Omental fat pad (tissue), 4 donors: ENCODE results near the gene AMBRA1. TPM values are rescaled to one million over a fixed set of nuclear protein-coding genes. Genes with fewer than 3 reads are reported as not detected.
A peak's percentile ranks its signal among the peaks of the same experiment; 100 is the strongest.

Source experiments
- ATAC-seq: fragments of 150-250 bp; one replicate; pipeline ENCODE4 v1.9.1; 2016; ENCODE audit warnings: mild to moderate bottlenecking, moderate library complexity; ENCODE audit not compliant: low FRiP score
- DNase-seq: peaks from one replicate; pipeline ENCODE4 v3.0.0-alpha.2; 2019; ENCODE audit warnings: low spot score
- total RNA-seq, 4 donors: library from RNA; depleted of rRNA; stranded (reverse); fragments of >200 nt; gene quantifications; one replicate each; pipeline ENCODE4 v1.1.0, GENCODE V29; 2016
- TF ChIP-seq, protein P1 (sequence below), 3 donors: fragments of 450-650 bp; IDR thresholded peaks; one replicate each; pipeline ENCODE4 v1.5.1; 2016 to 2017; ENCODE audit warnings: antibody characterized with exemption in 3 of 3, mild to moderate bottlenecking in 3 of 3, moderate library complexity in 2 of 3

AMBRA1 gene
- total RNA-seq, 4 donors from 2014 or later = 19.2 to 41.0 (median 23.5) TPM

DNA sequence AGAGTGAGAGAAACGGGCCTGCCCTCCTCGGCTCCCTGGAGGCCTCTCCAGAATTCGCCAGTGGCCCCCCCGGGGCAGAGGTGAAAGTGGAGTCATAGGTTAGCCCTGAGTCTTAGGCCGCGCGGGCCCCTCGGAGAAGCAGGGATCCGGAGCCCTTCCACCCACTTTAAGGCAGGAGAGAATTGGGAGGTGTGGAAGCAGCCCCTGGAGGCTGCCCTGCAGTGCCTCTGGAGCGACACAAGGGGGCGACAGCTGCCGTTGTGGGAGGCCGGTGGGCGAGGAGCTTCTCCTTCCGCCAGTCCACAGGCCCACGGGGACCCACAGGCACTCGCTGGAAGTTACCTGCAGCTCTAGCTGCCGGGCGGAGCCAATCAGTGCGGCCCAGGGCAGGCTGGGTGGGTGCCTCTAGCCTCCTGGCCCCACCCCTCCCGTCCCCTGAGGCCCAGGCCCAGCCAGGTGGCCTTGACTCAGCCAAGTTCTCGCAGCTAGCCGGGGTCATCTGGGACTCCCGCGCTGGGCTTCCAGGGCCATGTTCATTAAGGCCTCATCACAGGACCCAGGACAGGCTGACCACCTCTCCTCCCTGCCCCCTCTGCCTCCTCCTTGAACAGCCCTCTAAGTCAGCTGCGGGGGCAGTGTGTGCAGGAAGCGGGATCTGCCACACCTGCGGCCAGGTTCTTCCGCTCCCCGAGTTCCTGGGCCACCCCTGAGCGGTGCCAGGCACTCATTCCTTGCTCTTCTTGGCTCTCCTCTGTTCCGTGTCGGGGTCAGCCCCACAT is 241.6 kb downstream of the AMBRA1 start:
- no peak for DNase-seq
- TF ChIP-seq, protein P1, sequence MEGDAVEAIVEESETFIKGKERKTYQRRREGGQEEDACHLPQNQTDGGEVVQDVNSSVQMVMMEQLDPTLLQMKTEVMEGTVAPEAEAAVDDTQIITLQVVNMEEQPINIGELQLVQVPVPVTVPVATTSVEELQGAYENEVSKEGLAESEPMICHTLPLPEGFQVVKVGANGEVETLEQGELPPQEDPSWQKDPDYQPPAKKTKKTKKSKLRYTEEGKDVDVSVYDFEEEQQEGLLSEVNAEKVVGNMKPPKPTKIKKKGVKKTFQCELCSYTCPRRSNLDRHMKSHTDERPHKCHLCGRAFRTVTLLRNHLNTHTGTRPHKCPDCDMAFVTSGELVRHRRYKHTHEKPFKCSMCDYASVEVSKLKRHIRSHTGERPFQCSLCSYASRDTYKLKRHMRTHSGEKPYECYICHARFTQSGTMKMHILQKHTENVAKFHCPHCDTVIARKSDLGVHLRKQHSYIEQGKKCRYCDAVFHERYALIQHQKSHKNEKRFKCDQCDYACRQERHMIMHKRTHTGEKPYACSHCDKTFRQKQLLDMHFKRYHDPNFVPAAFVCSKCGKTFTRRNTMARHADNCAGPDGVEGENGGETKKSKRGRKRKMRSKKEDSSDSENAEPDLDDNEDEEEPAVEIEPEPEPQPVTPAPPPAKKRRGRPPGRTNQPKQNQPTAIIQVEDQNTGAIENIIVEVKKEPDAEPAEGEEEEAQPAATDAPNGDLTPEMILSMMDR (IDR thresholded peaks at IDR 0.05) = no peak
- ATAC-seq = no peak

DNA sequence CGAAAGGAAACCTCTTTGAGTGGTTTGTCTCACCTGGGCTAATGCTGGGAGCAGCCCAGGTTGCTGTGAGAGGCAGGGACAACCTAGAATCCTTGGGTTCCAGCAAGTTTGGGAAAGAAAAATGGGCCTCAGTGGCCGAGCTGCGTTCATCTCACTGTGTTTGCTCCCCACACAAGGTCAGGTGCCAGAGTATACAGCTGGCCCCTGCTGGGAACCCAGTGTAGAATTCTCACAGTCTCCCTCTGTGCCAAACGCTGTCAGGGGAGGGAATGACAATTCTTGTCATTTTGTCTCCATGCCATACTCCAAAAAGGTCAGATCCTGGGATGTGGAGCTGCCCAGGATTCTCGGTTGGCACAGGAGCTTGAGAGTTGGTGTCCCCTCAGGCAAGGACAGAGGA is 242.2 kb downstream of the AMBRA1 start:
- DNase-seq (no peak), ATAC-seq (no peak)
- TF ChIP-seq, protein P1 (IDR thresholded peaks at IDR 0.05) = no peak

DNA sequence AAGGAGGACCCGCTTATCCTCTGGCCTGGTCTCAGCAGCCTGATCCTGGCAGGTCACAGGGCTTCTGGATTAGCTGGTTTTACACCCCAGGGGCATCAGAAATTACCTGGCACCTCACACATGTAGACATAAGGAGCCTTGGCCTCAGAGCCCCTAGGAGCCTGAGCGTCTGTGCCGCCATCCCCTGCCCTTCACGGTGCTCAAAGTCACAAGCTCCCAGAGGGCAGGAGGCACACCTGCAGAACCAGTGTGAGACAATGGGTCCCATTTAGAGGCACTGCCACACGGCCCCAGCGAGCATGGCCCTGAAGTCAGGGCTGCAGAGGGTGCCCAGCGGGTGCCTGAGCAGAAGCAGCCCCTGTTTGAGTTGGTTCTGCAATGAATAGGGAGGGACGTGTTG is 242.7 kb downstream of the AMBRA1 start:
- no peak for ATAC-seq
- TF ChIP-seq, protein P1 (IDR thresholded peaks at IDR 0.05) = no peak
- no peak for DNase-seq

DNA sequence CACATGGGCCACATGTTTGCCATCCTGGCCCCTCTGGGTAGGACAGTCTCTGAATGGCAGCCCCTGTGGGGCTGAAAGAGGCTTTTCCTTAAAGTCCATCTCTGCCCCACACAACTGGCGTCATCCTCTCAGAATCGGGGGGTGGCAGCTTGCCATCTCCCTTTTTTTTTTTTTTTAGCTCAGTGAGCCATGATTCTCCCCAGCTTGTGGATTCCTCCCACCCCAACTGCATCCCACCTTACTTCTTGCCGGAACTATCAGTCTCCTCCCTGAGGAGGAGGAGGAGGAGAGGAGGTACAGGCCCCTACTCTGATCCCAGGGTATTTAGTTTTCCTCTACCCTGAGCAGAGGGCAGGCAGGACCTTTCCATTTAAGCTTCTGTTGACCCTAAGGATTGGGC is 243.1 kb downstream of the AMBRA1 start:
- no peak for DNase-seq
- TF ChIP-seq, protein P1 (IDR thresholded peaks at IDR 0.05) = no peak
- no peak for ATAC-seq

DNA sequence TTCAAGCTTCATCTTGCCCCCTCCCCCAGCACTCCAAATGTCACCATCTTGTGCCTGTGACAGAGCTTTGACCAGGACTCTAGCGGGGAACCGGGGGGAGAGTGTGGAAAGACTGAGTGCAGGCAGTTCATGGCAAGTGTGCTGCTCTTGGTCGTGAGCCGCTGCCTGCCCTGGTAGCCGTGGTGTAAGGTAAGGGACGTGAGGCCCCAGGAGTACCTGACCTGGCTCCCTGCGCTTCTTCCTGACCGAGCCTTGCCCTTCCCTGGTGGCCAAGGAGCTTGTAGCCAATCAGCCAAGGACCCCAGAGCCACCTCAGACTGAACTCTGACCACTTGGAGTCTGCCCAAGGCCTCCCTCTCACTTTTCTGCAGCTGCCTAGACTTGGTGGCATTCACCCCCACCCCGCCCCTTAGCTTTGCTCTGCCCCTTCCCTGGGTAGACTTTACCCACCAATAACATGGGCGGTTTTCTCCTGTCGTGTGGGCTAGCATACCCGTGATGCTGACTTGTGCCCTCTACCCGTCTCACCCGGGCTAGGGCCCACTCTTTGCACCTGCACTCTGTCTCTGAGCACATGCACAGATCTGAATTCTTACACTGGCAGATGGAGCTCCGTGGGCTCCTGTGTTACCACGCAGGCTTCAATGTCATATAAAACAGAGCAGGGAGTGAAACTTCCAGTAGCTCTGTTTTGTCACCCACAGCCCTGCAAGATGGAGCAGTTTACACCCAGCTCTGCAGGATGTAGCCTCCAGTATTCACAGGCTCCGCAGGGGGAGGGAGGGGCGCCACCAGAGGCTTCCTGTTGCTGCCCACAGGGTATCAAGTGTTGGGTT is 245.0 kb downstream of the AMBRA1 start:
- ATAC-seq (no peak), DNase-seq (no peak)
- TF ChIP-seq, protein P1 (IDR thresholded peaks at IDR 0.05) = no peak

DNA sequence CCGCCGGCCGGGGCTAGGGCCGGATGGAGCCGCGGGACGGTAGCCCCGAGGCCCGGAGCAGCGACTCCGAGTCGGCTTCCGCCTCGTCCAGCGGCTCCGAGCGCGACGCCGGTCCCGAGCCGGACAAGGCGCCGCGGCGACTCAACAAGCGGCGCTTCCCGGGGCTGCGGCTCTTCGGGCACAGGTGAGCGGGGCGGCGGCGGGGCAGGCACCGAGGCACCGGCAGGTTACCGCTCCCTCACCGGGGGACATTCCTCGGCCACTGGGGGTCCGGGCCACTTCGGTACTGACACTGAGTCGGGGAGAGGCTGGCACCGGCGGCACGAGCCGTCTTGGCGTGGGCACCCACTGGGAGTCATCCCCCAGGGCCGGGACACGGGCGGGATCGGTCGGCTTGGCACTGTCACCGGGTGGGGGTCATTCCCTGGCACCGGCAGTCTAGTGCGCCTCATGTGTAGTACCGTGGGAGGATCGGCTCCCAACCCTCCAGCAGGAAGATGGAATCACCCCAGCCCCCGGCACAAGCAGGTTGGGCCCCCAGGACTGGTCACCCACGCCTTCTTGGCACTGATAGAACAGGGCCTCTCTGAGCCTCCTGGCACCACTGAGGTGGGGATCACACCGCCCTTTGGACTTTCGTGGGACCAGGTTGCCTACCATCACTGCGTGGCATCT is 246.0 kb downstream of the AMBRA1 start:
- TF ChIP-seq, protein P1 (IDR thresholded peaks at IDR 0.05) = no peak
- no peak for DNase-seq
- peak; percentile 25 for ATAC-seq
